UCSD-AML1 (cell line): ENCODE measurements around the gene ERAS.

Source experiments
- DNase-seq: peaks from one replicate; lab custom pipeline; 2025; ENCODE audit not compliant: unreplicated experiment; lab: John Stamatoyannopoulos, UW

Gene ERAS

DNA sequence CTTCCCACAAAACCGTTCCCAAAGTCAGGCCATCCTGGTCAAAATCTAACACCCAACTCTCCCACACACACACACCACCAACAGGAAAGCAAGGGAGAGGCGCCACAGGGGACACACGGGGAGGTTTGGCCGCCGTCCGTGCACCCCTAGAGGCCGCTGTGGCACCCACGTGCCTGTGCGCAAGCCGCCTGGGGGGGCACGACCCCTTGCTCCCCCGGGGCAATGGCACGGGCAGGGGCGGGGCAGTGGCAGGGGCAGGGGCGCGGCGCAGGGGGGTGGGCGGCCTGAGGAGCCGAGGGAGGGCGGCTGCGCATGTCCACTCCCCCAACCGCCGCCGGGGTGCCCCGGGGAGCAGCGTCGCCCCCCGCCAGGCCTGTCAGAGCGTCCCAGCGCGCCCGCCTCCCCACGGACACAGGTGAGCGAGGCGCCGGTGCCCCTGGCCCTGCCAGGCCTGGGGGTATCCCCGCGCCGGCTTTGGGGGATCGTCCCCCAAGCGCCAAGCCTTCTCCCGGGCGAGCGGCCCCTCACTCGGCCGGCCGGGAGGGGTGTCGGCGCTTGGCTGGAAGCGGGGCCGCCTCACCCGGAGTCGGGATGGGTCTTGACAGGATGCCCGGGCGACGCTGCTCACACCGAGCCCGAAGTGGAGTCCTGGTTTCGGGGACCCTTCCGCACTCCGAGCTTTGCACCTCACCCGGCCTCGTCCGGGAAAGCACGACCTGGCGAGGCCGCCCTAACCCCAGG, at the start of gene ERAS:
Gene ERAS (plus strand): TSS at position 379 of the 741 bp plus-strand sequence. CDS start 2,611 bp downstream, outside the sequence.
- no peak for DNase-seq

DNA sequence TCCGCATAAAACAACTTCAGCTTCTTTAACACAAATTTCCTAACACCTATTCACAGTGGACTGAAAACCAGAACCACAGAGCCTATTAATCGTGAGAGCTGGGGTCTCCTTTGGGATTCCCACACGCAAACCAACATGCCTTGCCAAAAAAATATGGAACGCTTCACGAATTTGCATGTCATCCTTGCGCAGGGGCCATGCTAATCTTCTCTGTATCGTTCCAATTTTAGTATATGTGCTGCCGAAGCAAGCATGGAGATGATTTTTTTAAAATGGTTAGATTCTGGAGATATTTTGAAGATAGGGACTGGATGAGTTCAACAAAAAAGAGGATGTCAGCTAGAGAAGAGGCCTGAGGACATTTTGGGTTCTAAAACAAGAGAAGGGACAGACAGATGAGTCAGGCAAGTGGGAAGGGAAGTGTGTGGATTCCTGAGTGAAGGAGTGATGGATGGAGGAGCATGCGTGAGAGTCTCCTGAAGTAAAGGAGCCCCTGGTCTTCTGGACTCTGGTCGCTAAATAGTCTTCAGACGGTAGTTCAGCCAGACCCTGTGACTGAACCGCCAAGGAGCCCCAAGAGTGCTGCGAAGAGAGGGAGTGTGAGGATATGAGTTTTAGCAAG, 49.4 kb upstream of the ERAS start:
- no peak for DNase-seq

DNA sequence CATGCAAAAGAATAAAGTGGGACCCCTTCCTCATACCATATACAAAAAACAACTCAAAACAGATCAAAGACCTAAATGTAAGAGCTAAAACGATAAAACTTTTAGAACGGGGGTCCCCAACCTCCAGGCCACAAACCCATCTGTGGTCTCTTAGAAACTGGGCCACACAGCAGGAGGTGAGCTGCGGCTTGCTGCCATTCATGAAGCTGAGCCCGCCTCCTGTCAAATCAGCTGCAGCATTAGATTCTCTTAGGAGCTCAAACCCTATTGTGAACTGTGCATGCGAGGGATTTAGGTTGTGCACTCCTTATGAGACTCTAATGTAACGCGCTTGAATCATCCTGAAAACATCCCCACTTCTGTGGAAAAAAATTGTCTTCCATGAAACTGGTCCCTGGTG, 46.9 kb upstream of the ERAS start:
- no peak for DNase-seq

DNA sequence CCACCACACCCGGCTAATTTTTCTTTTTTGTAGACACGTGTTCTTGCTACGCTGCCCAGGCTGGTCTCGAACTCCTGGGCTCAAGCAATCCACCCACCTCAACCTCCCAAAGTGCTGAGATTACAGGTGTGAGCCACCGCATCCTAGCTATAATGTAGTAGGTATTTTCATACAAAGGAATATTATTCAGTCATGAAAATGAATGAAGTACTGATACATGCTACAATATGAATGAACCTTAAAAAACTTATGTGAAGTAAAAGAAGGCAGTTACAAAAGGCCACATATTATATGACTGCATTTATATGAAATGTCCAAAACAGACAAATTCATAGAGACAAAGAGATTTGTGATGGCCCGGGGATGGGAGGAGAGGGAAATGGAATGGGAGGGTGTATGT, 44.6 kb upstream of the ERAS start:
- no peak for DNase-seq

- DNase-seq: no peak
Measured at GRCh38 chrX:48782216-48782615, 44.1 kb upstream of the ERAS start.

- DNase-seq: peak; percentile 24
Measured at GRCh38 chrX:48782795-48783194, 43.5 kb upstream of the ERAS start.

DNA sequence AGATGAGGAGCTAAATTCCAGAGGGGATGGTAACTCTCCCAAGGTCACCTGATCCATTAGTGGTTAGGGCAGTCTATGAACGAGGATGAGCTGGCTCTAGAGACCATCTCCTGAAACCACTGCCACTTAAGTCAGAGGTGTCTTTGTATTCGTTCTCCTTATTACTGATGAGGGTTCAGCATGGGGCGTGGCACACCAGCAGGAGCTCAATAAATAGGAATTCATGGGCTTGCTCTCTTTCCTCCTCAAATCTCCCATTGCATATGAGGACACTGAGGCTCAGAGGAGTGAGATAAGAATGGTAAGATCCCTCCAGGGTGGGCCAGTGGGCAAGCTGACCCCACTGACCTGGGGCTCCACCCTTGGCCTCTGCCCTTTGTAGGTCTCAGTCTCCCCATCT, 41.6 kb upstream of the ERAS start:
- no peak for DNase-seq

DNA sequence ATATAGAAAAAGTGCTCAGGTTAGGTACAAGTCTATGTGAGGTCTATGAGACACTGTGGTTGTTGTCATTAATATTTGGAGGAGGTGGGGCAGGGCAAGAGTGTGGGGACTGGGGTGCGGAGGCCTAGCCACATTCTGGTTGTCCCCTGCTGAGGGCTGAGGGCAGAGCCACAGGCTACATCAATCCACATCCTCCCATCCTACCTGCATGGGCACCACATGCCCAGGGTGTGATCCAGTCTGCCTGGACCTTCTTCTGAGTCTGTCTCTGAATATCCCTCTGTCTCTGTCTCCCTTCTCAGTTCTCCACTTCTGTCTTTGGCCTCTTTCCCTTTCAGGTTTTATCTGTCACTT, 41.1 kb upstream of the ERAS start:
- no peak for DNase-seq

- DNase-seq: no peak
Measured at GRCh38 chrX:48785540-48786214, 40.6 kb upstream of the ERAS start.

DNA sequence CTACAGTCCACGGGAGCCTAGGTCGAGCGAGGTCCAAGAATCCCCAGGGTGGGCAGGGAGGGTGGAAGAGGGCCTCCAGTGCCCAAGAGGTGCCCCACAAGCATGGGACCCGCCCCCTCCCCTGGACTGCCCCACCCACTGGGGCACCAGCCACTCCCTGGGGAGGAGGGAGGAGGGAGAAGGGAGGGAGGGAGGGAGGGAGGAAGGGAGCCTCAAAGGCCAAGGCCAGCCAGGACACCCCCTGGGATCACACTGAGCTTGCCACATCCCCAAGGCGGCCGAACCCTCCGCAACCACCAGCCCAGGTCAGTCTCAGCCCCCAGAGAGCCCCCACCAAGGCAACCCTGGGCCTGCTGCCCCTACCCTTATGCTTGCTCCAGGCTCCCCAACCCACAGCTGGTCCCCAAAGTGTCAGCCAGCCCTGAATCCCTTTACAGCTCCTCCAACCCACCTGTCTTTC, 39.9 kb upstream of the ERAS start, which contains the start of gene GATA1:
Gene GATA1 (plus strand): TSS at position 250 of the 460 bp plus-strand sequence. CDS start 4,520 bp downstream, outside the sequence.
- DNase-seq: peak; percentile 45

DNA sequence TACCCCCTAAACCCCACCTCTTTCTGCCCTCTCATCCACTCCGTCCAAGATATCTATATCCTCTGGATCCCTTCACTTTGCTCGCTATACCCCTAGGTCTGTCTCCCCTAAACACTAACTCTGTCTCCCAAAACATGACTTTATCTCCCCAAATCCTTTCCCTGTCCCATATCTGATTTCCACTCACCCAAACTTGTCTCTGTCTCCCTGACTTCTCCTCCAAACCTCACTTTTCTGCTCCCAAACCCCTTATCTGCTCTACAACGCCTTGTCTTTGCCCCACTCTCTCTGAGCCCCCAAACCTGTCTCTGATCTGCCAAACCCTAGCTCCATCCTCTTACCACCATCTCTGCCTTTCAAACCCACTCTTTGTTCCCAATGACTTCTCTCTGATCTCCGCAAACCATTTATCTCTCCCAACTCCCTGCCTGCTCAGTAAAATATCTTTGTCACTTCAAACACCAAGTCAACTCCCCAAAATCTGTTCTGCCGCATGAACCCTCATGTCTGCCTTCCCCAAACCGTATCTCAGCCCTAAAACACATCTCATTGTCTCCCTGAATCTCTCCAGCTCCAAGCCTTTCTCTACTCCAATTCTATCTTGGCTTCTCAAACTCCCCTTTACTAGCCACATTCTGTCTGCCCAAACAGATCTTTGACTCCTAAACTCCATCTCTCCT, 39.3 kb upstream of the ERAS start:
- DNase-seq: no peak

- no peak for DNase-seq
Measured at GRCh38 chrX:48787505-48788443, 38.5 kb upstream of the ERAS start.

GRCh38 chrX:48789366-48790220, 36.7 kb upstream of the ERAS start:
- no peak for DNase-seq

DNA sequence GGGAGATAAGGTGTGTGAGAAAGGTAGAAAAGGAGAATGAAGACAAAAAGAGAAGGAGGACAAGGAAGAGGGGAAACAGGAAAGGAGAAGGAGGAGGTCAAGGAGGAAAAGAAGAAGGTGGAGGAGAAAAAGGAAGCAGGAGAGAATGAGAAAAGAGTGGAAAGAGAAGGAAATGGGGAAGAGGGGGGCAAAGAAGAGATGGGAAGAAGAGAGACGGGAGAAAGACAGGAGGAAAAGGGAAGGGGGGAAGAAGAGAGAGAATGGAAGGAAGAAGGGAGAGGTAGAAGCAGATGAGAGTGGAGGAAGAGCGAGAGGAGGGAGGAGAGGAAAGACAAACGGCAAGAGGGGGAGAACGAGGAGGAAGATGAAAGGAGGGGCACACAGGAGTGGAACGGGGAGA, 35.8 kb upstream of the ERAS start:
- no peak for DNase-seq

DNA sequence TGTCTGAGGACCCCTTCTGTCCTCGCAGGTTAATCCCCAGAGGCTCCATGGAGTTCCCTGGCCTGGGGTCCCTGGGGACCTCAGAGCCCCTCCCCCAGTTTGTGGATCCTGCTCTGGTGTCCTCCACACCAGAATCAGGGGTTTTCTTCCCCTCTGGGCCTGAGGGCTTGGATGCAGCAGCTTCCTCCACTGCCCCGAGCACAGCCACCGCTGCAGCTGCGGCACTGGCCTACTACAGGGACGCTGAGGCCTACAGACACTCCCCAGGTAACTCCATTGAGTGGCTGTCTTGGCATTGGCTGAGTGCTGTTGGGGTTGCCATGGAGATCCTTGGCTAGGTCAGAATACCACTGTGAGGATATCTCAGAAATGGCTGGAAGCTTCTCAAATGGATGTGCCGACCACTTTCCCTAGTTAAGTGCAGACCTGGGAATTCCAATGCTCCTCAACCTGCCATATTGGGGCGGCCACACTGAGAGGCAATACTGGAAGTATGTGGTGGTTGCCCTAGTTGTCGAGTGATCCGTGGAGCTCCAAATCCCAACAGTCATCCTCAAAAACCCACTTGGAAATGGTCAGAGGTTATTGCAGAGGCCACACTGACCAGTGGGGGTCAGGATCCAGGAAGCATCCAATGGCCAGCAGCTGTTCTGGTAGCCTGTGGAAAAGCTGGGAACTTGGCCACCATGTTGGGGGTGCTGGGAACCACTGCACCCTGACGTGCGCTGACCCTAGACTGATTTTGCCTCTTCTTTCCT, 35.1 kb upstream of the ERAS start:
- no peak for DNase-seq

GRCh38 chrX:48792219-48792618, 34.1 kb upstream of the ERAS start:
- DNase-seq: no peak

DNA sequence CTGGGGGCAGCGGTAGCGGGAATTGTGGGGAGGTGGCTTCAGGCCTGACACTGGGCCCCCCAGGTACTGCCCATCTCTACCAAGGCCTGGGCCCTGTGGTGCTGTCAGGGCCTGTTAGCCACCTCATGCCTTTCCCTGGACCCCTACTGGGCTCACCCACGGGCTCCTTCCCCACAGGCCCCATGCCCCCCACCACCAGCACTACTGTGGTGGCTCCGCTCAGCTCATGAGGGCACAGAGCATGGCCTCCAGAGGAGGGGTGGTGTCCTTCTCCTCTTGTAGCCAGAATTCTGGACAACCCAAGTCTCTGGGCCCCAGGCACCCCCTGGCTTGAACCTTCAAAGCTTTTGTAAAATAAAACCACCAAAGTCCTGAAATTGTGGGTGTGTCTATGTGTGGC, 32.4 kb upstream of the ERAS start:
- no peak for DNase-seq

GRCh38 chrX:48794340-48794910, 31.9 kb upstream of the ERAS start:
- DNase-seq: no peak
